Breast epithelium (tissue), 3 donors: ENCODE measurements around the gene TMCC1.

Experiments
- CTCF ChIP-seq, 3 donors: fragments of 450-650 bp; IDR thresholded peaks; one replicate each; pipeline ENCODE4 v1.5.1; 2016 to 2017; ENCODE audit warnings: antibody characterized with exemption in 3 of 3, mild to moderate bottlenecking in 3 of 3, moderate library complexity in 3 of 3
- POLR2A ChIP-seq: fragments of 450-650 bp; IDR thresholded peaks from one replicate; pipeline ENCODE4 v1.6.1; 2016; ENCODE audit warnings: antibody characterized with exemption, mild to moderate bottlenecking, moderate library complexity

DNA sequence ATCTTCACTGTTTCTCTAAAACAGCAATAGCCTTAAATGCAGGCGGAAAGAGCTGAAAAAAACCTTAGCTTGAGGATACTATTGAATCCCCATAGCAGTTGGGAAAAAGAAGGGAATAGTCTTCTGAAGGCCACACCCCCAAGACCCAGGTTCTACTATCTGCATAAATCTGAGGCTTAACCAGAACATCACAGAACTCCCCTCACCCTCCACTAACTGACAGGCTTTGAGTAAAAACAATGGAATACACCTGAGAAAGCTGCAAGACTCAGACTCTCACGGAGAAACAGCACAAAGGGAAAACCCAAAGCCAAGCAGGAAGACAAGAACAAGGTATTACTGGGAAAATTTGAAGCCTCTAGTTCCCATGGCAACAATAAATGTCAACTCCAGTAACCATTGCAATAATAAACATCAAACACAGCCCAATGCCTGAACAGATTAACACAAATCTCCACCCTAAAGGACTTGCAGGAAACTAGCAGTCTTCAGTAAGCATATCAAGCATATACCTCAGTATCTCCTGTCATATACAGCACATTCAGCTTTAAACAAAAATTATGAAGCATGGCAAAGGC is 56.4 kb downstream of the TMCC1 start:
- no peak for TF ChIP-seq CTCF (IDR thresholded peaks at IDR 0.05)
- TF ChIP-seq POLR2A = no peak
